BJ (cell line): ENCODE measurements around the gene DPYSL5. TPM values are rescaled to one million over a fixed set of nuclear protein-coding genes. Genes with fewer than 3 reads are reported as not detected.

Experiments used
- CTCF ChIA-PET: fragments of 350-600 bp; formaldehyde crosslinking; extraction: SDS; loops from one replicate; lab custom pipeline; 2021; ENCODE audit warnings: antibody characterized with exemption, inconsistent platforms; lab: Yijun Ruan, JAX
- POLR2A ChIA-PET: fragments of 300-600 bp; sonication (Branson Sonifier 250); formaldehyde crosslinking; extraction: SDS; loops from one replicate; lab custom pipeline; 2021; ENCODE audit warnings: antibody characterized with exemption; lab: Charles Lee
- DNase-seq: peaks from one replicate; pipeline ENCODE4 v3.0.0-alpha.2; 2011; ENCODE audit warnings: low read depth
- H3K27me3 ChIP-seq: 2 replicates; pipeline ENCODE4 v1.6.0; 2011; ENCODE audit warnings: low read length; ENCODE audit not compliant: control insufficient read depth, insufficient read depth
- H3K36me3 ChIP-seq: 2 replicates; pipeline ENCODE4 v1.5.1; 2011; ENCODE audit warnings: low read length; ENCODE audit not compliant: control insufficient read depth, insufficient read depth
- H3K4me3 ChIP-seq: 2 replicates; pipeline ENCODE4 v1.5.1; 2011; ENCODE audit warnings: low read depth, mild to moderate bottlenecking, control low read depth, low read length
- polyA plus RNA-seq: library from polyadenylated mRNA; depleted of rRNA; stranded (reverse); fragments of >200 nt; gene quantifications from 2 replicates; pipeline ENCODE4 v1.2.3, GENCODE V29; 2011
- TF ChIP-seq, protein P1 (sequence below): IDR thresholded peaks from 2 replicates; pipeline ENCODE4 v1.5.1; 2011; ENCODE audit warnings: low read depth, mild to moderate bottlenecking, control low read depth, inconsistent platforms, low read length, moderate library complexity; ENCODE audit not compliant: insufficient read depth

Gene DPYSL5
- polyA plus RNA-seq, 1 experiment = not detected

DNA sequence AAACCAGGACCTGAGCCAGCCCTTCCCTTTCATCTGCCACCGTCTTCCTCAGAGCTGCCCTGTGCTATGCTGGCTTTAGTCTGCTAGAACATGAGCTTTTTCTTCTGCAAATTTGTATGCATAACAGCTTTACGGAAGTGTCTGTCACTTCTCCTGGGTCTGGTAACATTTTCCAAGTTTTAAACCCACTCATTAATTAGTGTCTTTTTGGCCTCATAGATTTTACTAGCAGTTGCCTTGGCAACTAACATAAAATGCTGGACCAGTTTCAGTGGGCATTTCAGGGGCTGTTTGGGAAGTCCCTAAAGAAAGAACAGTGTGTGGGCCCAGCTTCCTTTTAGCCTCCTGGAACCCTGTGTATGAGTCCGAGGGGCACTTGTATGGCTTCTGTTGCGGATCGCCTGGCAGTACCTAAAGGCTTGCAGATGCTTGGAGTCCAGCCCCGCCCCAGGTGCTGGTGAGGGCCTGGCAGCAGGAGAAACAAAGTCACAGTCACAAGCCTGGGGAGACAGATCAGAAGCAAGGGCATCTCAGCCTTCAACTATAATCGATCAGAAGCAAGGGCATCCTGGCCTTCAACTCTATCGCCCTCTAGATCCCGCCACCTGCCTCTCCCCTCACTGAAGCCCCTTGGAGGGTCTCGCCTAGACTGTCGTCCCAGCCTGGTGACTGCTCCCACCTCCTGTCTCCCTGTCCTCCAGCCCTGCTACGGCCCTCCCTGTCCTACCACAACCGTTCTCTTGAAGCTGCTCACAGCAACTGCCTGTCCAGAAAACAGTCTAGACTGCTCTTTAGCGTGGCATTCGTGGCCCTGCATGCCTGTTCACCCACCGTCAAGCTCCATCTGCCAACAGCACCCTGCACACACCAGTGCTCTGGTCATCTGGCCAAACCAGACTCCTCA, 85.8 kb downstream of the DPYSL5 start:
- Histone ChIP-seq H3K36me3 (no peaks in the 10 kb centered on the region), H3K4me3 (no peak overlapping the region), H3K27me3 (peaks cover 14% of the 10 kb centered on the region; the same call in 1 of the 2 replicates)
- TF ChIP-seq, protein P1, sequence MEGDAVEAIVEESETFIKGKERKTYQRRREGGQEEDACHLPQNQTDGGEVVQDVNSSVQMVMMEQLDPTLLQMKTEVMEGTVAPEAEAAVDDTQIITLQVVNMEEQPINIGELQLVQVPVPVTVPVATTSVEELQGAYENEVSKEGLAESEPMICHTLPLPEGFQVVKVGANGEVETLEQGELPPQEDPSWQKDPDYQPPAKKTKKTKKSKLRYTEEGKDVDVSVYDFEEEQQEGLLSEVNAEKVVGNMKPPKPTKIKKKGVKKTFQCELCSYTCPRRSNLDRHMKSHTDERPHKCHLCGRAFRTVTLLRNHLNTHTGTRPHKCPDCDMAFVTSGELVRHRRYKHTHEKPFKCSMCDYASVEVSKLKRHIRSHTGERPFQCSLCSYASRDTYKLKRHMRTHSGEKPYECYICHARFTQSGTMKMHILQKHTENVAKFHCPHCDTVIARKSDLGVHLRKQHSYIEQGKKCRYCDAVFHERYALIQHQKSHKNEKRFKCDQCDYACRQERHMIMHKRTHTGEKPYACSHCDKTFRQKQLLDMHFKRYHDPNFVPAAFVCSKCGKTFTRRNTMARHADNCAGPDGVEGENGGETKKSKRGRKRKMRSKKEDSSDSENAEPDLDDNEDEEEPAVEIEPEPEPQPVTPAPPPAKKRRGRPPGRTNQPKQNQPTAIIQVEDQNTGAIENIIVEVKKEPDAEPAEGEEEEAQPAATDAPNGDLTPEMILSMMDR = no peak
- ChIA-PET POLR2A (no interaction called here), CTCF (interaction anchor here (3.6 kb wide), 1 partner anchor 9 kb away, joined by 22 read pairs; no protein-coding TSS in a partner anchor)
- no peak for DNase-seq

DNA sequence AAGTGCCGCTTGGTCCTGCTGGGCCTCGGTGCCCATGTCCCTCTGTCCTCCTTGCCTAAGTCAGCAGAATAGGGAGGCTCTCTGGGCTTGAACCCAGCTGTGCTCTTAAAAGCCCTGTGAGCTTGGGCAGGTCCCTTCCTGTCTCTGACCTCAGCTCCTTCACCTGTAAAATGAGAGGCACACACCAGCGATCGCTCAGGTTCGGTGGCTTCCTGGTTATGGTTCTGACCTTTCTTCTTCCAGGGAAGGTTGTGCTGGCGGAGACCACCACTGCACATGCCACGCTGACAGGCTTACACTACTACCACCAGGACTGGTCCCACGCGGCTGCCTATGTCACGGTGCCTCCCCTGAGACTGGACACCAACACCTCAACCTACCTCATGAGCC, 86.4 kb downstream of the DPYSL5 start:
- TF ChIP-seq, protein P1 = no peak

DNA sequence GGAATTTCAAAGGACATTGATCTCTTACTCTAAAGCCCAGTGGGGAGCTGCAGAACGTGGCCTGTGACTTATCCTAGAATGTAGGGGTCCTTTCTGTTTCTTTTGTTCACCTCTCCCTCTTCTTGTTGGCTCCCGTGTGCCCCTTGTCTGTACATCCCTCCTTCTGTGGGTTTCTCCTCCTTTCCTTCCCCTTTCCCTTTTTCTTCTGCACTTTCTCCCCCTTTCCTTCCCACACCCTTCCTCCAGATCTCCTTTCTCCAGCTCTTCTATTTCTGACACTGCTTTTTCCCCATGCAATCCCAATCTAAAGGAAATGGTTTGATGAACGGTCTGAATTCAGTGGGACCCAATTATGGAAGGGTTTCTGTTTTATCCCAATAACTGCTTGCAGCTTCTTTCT, 87.1 kb downstream of the DPYSL5 start:
- ChIA-PET CTCF (interaction anchor here (0.6 to 3.6 kb wide), 4 partner anchors 8 to 89 kb away, joined by 3 to 22 read pairs (median 4); no protein-coding TSS in a partner anchor), POLR2A (no interaction called here)
- Histone ChIP-seq H3K4me3 (no peak overlapping the region), H3K27me3 (peaks cover 18% of the 10 kb centered on the region), H3K36me3 (no peaks in the 10 kb centered on the region)
- no peak for DNase-seq
- TF ChIP-seq, protein P1 = no peak

More for the DNA sequence above, 86.4 kb downstream of the DPYSL5 start:
- ChIA-PET POLR2A (no interaction called here), CTCF (interaction anchor here (0.6 to 3.6 kb wide), 3 partner anchors 9 to 88 kb away, joined by 3 to 22 read pairs (median 3); no protein-coding TSS in a partner anchor)
- peaks cover 15% of the 10 kb centered on the region; the same call in 1 of the 2 replicates for H3K27me3 ChIP-seq
- H3K4me3 ChIP-seq = no peak overlapping the region
- no peak for DNase-seq
- no peaks in the 10 kb centered on the region for H3K36me3 ChIP-seq

DNA sequence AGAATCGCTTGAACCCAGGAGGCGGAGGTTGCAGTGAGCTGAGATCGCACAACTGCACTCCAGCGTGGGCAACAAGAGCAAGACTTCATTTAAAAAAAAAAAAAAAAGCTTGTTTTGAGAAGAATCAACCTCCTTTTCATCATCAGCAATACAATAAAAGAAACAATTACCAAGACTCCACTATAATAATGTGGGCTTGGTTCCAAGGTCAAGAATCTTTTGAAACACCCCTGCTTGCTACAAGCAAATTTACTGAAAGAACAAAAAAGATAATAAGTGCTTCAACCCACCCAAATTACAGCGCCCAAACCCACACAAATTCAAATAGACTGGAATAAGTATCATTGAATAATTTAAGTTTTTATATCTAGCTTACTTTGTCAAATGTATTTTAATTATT, 88.9 kb downstream of the DPYSL5 start:
- ChIA-PET CTCF (interaction anchor here (1.6 kb wide), 1 partner anchor 91 kb away, joined by 9 read pairs; no protein-coding TSS in a partner anchor), POLR2A (no interaction called here)
- Histone ChIP-seq H3K27me3 (peaks cover 17% of the 10 kb centered on the region), H3K36me3 (no peaks in the 10 kb centered on the region), H3K4me3 (no peak overlapping the region)
- TF ChIP-seq, protein P1 = no peak
- DNase-seq = no peak
